IMR-90 (cell line): ENCODE data around the gene ARF1. TPM values are rescaled to one million over a fixed set of nuclear protein-coding genes. Genes with fewer than 3 reads are reported as not detected.

Experiments used
- ATAC-seq: fragments of 200-7000 bp; cut with Tn5 transposase; 2 replicates; pipeline ENCODE4 v1.9.1; 2020; ENCODE audit warnings: low read depth, mild to moderate bottlenecking, moderate library complexity
- BruUV-seq: library from RNA; stranded (reverse); fragments of 400-500 nt; replicated peaks from 2 replicates; lab custom pipeline; 2021; lab: Mats Ljungman, UMichigan
- CTCF ChIA-PET: fragments of 300-600 bp; formaldehyde crosslinking; extraction: SDS; loops from one replicate; lab custom pipeline; 2021; ENCODE audit warnings: antibody characterized with exemption; lab: Yijun Ruan, JAX
- POLR2A ChIA-PET: fragments of 300-600 bp; sonication (Branson Sonifier 250); formaldehyde crosslinking; loops from one replicate; lab custom pipeline; 2022; ENCODE audit warnings: antibody characterized with exemption; ENCODE audit not compliant: unreplicated experiment; lab: Charles Lee
- DNase-seq: peaks from one replicate; pipeline ENCODE4 v3.0.0; 2013
- H2AFZ ChIP-seq: replicated peaks from 2 replicates; pipeline ENCODE3; 2013; ENCODE audit warnings: low read length, mild to moderate bottlenecking; ENCODE audit not compliant: poor library complexity
- H2AK5ac ChIP-seq: 2 replicates; pipeline ENCODE4 v1.6.1; 2013; ENCODE audit warnings: low read depth, low read length, inconsistent platforms
- H2AK9ac ChIP-seq: replicated peaks from 2 replicates; pipeline ENCODE3; 2013; ENCODE audit warnings: mild to moderate bottlenecking, low read depth, low read length, moderate library complexity; ENCODE audit not compliant: poor library complexity
- H2BK120ac ChIP-seq: 2 replicates; pipeline ENCODE4 v1.6.1; 2013; ENCODE audit warnings: low read depth, low read length, inconsistent platforms
- H2BK15ac ChIP-seq: 3 replicates; pipeline ENCODE4 v1.6.1; 2013; ENCODE audit warnings: low read depth, low read length, inconsistent platforms
- H2BK20ac ChIP-seq: 2 replicates; pipeline ENCODE4 v1.6.1; 2013; ENCODE audit warnings: low read depth, mild to moderate bottlenecking, inconsistent platforms, low read length, moderate library complexity
- H2BK5ac ChIP-seq: 2 replicates; pipeline ENCODE4 v1.6.1; 2013; ENCODE audit warnings: mild to moderate bottlenecking, low read depth, low read length, inconsistent platforms; ENCODE audit not compliant: poor library complexity, severe bottlenecking
- H3K14ac ChIP-seq: replicated peaks from 2 replicates; pipeline ENCODE4 v1.6.1; 2013; ENCODE audit warnings: low read depth, low read length, inconsistent platforms
- H3K18ac ChIP-seq: 2 replicates; pipeline ENCODE4 v1.6.1; 2013; ENCODE audit warnings: low read depth, low read length, control low read depth
- H3K23ac ChIP-seq: 2 replicates; pipeline ENCODE4 v1.6.1; 2013; ENCODE audit warnings: low read depth, low read length, inconsistent platforms
- H3K27ac ChIP-seq: 2 replicates; pipeline ENCODE4 v1.5.1; 2013; ENCODE audit warnings: mild to moderate bottlenecking, control low read depth, low read length; ENCODE audit not compliant: insufficient read depth
- H3K27me3 ChIP-seq: 2 replicates; pipeline ENCODE4 v1.6.1; 2013; ENCODE audit warnings: low read length; ENCODE audit not compliant: control insufficient read depth, insufficient read depth
- H3K36me3 ChIP-seq: 2 replicates; pipeline ENCODE4 v1.6.1; 2013; ENCODE audit warnings: low read length, mixed read lengths; ENCODE audit not compliant: control insufficient read depth, insufficient read depth
- H3K4ac ChIP-seq: 2 replicates; pipeline ENCODE4 v1.6.1; 2013; ENCODE audit warnings: low read depth, low read length, inconsistent platforms
- H3K4me1 ChIP-seq: 2 replicates; pipeline ENCODE4 v1.6.1; 2013; ENCODE audit warnings: low read length, mixed read lengths; ENCODE audit not compliant: control insufficient read depth, insufficient read depth
- H3K4me2 ChIP-seq: 2 replicates; pipeline ENCODE4 v1.6.1; 2013; ENCODE audit warnings: low read depth, mild to moderate bottlenecking, control low read depth, low read length, moderate library complexity
- H3K4me3 ChIP-seq: 2 replicates; pipeline ENCODE4 v1.5.1; 2013; ENCODE audit warnings: low read depth, mild to moderate bottlenecking, control low read depth, low read length, moderate library complexity; ENCODE audit not compliant: insufficient read depth
- H3K56ac ChIP-seq: 2 replicates; pipeline ENCODE4 v1.6.1; 2013; ENCODE audit warnings: low read length, inconsistent platforms; ENCODE audit not compliant: insufficient read depth; ENCODE audit errors: extremely low read depth
- H3K79me1 ChIP-seq, 2 experiments: 2 replicates each; pipeline ENCODE4 v1.6.1; 2013; ENCODE audit warnings: low read length in 2 of 2, inconsistent platforms in 1 of 2, low read depth in 1 of 2
- H3K9ac ChIP-seq: 2 replicates; pipeline ENCODE4 v1.6.1; 2013; ENCODE audit warnings: low read depth, low read length, control low read depth
- H3K9me1 ChIP-seq: 2 replicates; pipeline ENCODE4 v1.6.1; 2013; ENCODE audit warnings: low read length, inconsistent platforms; ENCODE audit not compliant: insufficient read depth
- H3K9me3 ChIP-seq: 2 replicates; pipeline ENCODE4 v1.6.1; 2013; ENCODE audit warnings: low read length; ENCODE audit not compliant: control insufficient read depth, insufficient read depth
- H4K20me1 ChIP-seq: 2 replicates; pipeline ENCODE4 v1.6.1; 2013; ENCODE audit warnings: low read length, inconsistent platforms; ENCODE audit not compliant: insufficient read depth
- H4K5ac ChIP-seq: 2 replicates; pipeline ENCODE4 v1.6.1; 2013; ENCODE audit warnings: mild to moderate bottlenecking, low read depth, low read length, control low read depth
- H4K8ac ChIP-seq, 2 experiments: 2 replicates each; pipeline ENCODE4 v1.6.1; 2013; ENCODE audit warnings: low read depth in 2 of 2, low read length in 2 of 2, control low read depth in 1 of 2, inconsistent platforms in 1 of 2
- H4K91ac ChIP-seq: 2 replicates; pipeline ENCODE4 v1.6.1; 2013; ENCODE audit warnings: low read depth, low read length, inconsistent platforms; ENCODE audit not compliant: insufficient read depth
- FOS ChIP-seq: fragments of 150-350 bp; IDR thresholded peaks from 2 replicates; pipeline ENCODE4 v1.6.1; 2016; ENCODE audit warnings: low read depth, low read length
- NFE2L2 ChIP-seq: fragments of 150-350 bp; IDR thresholded peaks from 2 replicates; pipeline ENCODE4 v1.6.1; 2016; ENCODE audit warnings: low read depth, mild to moderate bottlenecking, low read length
- RCOR1 ChIP-seq: IDR thresholded peaks from 2 replicates; pipeline ENCODE4 v1.6.1; 2012; ENCODE audit warnings: mild to moderate bottlenecking, low read length, improper control_type of control experiment; ENCODE audit not compliant: insufficient replicate concordance
- RFX5 ChIP-seq: IDR thresholded peaks from 2 replicates; pipeline ENCODE4 v1.8.0; 2012; ENCODE audit warnings: low read depth, mild to moderate bottlenecking, low read length, moderate library complexity
- WGBS, 2 experiments: methylation state at CpG; one replicate each; pipeline versions ENCODE4 v1.1.5 to v1.1.7; 2013; ENCODE audit warnings: missing lambda C conversion rate in 2 of 2; ENCODE audit not compliant: insufficient read length in 1 of 2; ENCODE audit errors: extremely low coverage in 2 of 2; 5-methylcytosine and 5-hydroxymethylcytosine counted together
- dilution Hi-C: fragments of 300-500 bp; cut with HindIII; formaldehyde crosslinking; loops from one replicate; pipeline ENCODE4 v1.14.3; 2018; ENCODE audit warnings: low sequenced_read_pairs; ENCODE audit not compliant: unreplicated experiment
- in situ Hi-C: fragments of 300-500 bp; cut with MboI; formaldehyde crosslinking; loops from 3 replicates; pipeline ENCODE4 v1.14.3; 2019; ENCODE audit warnings: low sequenced_read_pairs, inconsistent platforms, mixed read lengths
- intact Hi-C: fragments of 100-400 bp; cut with micrococcal nuclease; formaldehyde crosslinking; loops from 2 replicates; pipeline ENCODE4 v1.10.0; 2022
- polyA plus RNA-seq, 3 experiments: library from polyadenylated mRNA; depleted of rRNA; stranded (reverse); fragments of >200 nt; gene quantifications; 2 replicates each; pipeline ENCODE4 v1.2.3, GENCODE V29; 2012; ENCODE audit warnings: low replicate concordance in 1 of 3
- total RNA-seq: library from RNA; depleted of rRNA; stranded (reverse); fragments of >200 nt; gene quantifications from 2 replicates; pipeline ENCODE4 v1.2.3, GENCODE V29; 2012
- TF ChIP-seq, protein P1 (sequence below): conservative IDR thresholded peaks from 2 replicates; pipeline ENCODE4 v1.5.1; 2012; ENCODE audit warnings: mild to moderate bottlenecking, low read depth, low read length, improper control_type of control experiment

ARF1 gene
- total and polyA plus RNA-seq, 2 of the 4 experiments (the other 2 are of a cell fraction) = 330 to 1,100 TPM

DNA sequence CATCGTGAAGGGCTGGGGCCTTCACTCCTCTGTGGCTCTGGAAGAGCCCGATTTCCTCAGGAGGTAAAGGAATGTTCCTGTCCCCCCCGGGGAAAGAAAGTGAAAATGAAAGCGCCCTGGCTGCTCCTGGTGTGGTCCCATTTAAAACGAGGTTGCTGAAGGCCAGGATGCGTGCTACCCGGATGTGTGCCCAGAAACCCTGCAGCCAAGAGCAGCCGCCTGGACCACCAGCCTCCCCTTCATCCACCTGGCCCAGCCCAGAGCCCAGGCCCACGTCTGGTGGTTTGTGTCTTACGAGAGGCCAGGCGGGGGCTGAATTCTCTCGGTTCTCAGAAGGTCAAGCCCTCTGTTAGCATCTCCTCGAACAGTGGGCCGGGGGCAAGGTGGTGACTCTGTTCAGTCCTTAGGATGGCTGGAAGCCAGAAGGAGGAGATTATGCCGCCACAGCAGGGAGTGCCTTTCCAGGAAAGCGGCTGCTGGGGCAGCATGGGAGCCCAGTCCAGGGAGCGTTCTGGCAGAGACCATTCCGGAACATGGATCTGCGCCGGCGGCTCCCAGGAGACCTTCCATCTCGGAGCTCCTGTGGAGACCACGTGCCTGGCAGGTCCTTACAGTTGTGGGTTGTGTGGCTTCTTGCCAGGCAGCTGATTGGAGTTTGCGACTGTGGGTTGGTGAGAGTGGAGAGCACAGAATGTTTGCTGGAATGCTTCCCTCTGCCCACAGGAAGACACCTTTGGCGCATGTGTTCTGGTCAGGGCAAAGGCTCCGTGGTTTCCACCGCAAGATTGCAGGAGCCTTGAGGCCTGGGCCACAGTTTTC lies 58.9 kb downstream of the ARF1 start:
- WGBS, 2 experiments = 79% methylated on average over 7 of the region's 27 CpGs; no CpG with 5 or more reads in 1 of the 2 experiments
- Histone ChIP-seq H4K20me1 (peaks cover 59% of the 10 kb centered on the region), H4K91ac (peak overlapping the region; percentile 52), H3K27ac (peak overlapping the region; percentile 87), H2AFZ (peak overlapping the region; percentile 93), H3K9me3 (no peaks in the 10 kb centered on the region), H3K4me1 (peaks cover 19% of the 10 kb centered on the region), H3K56ac (peak overlapping the region; percentile 53; the same call in 1 of the 2 replicates), H3K9me1 (peaks cover 24% of the 10 kb centered on the region), H3K23ac (peak overlapping the region; percentile 93), H4K5ac (no peak overlapping the region; the same call in none of the 2 replicates), H3K36me3 (peaks cover 8% of the 10 kb centered on the region), H3K4ac (peak overlapping the region; percentile 91), H3K9ac (peak overlapping the region; percentile 91), H3K4me3 (peak overlapping the region; percentile 84), H2BK5ac (peak overlapping the region; percentile 79), H2BK15ac (no peak overlapping the region), H3K27me3 (peaks cover 3% of the 10 kb centered on the region), H3K79me1 (peaks cover 0 to 49% of the 10 kb centered on the region in 2 experiments; a peak in 2 of 4 replicates), H2BK20ac (no peak overlapping the region), H2BK120ac (no peak overlapping the region), H3K18ac (no peak overlapping the region), H2AK5ac (peak overlapping the region; percentile 74), H3K4me2 (peak overlapping the region; percentile 93), H2AK9ac (peak overlapping the region; percentile 97), H4K8ac (peak overlapping the region; percentile 28 to 77; a peak in 2 of 4 replicates), H3K14ac (peak overlapping the region; percentile 94)
- TF ChIP-seq, protein P1, sequence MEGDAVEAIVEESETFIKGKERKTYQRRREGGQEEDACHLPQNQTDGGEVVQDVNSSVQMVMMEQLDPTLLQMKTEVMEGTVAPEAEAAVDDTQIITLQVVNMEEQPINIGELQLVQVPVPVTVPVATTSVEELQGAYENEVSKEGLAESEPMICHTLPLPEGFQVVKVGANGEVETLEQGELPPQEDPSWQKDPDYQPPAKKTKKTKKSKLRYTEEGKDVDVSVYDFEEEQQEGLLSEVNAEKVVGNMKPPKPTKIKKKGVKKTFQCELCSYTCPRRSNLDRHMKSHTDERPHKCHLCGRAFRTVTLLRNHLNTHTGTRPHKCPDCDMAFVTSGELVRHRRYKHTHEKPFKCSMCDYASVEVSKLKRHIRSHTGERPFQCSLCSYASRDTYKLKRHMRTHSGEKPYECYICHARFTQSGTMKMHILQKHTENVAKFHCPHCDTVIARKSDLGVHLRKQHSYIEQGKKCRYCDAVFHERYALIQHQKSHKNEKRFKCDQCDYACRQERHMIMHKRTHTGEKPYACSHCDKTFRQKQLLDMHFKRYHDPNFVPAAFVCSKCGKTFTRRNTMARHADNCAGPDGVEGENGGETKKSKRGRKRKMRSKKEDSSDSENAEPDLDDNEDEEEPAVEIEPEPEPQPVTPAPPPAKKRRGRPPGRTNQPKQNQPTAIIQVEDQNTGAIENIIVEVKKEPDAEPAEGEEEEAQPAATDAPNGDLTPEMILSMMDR = no peak
- TF ChIP-seq FOS = no peak
- TF ChIP-seq RFX5 = no peak
- TF ChIP-seq NFE2L2 = no peak
- TF ChIP-seq RCOR1 = no peak
- ChIA-PET POLR2A (no interaction called here), CTCF (no interaction called here)
- in situ Hi-C loops (no loop called here), intact Hi-C loops (loop anchor here (5.0 kb wide), 1 partner anchor 39 kb away; the partner anchor contains the start of gene C1orf35), dilution Hi-C loops (no loop called here)
- DNase-seq (peak; percentile 33), ATAC-seq (no peak)
- BruUV-seq = TSS peak; percentile 53
